Panc1 (cell line): ENCODE data around the gene GPC1. TPM values are rescaled to one million over a fixed set of nuclear protein-coding genes. Genes with fewer than 3 reads are reported as not detected.
A peak's percentile ranks its signal among the peaks of the same experiment; 100 is the strongest.

Experiments
- ATAC-seq: fragments of 200-7000 bp; cut with Tn5 transposase; 2 replicates; pipeline ENCODE4 v1.9.1; 2020; ENCODE audit warnings: mild to moderate bottlenecking, moderate library complexity
- BruUV-seq: library from RNA; stranded (reverse); fragments of 400-500 nt; replicated peaks from 2 replicates; lab custom pipeline; 2021; lab: Mats Ljungman, UMichigan
- CTCF ChIA-PET: fragments of 300-600 bp; sonication (Branson Sonifier 250); formaldehyde crosslinking; loops from one replicate; lab custom pipeline; 2022; ENCODE audit warnings: antibody characterized with exemption; lab: Charles Lee
- POLR2A ChIA-PET: fragments of 300-600 bp; sonication (Branson Sonifier 250); formaldehyde crosslinking; loops from one replicate; lab custom pipeline; 2022; ENCODE audit warnings: antibody characterized with exemption; lab: Charles Lee
- DNase-seq: peaks from one replicate; pipeline ENCODE4 v3.0.0-alpha.2; 2010; ENCODE audit warnings: low read depth, low spot score
- H3K27ac ChIP-seq: 2 replicates; pipeline ENCODE4 v1.5.1; 2011; ENCODE audit warnings: mild to moderate bottlenecking, low read length, inconsistent platforms
- H3K27me3 ChIP-seq: fragments of 200-500 bp; sonication (Bioruptor generic); 2 replicates; pipeline ENCODE4 v1.6.0; 2014; ENCODE audit warnings: low read length, inconsistent platforms; ENCODE audit not compliant: control insufficient read depth, insufficient read depth
- H3K36me3 ChIP-seq: fragments of 200-500 bp; sonication (Bioruptor generic); 2 replicates; pipeline ENCODE4 v1.5.1; 2014; ENCODE audit warnings: inconsistent platforms, mild to moderate bottlenecking, low read length, moderate library complexity; ENCODE audit not compliant: control insufficient read depth, insufficient read depth
- H3K4me1 ChIP-seq: 2 replicates; pipeline ENCODE4 v1.5.1; 2011; ENCODE audit warnings: inconsistent platforms, mild to moderate bottlenecking, low read length, moderate library complexity; ENCODE audit not compliant: control insufficient read depth, insufficient read depth
- H3K4me3 ChIP-seq, 2 experiments: 2 replicates each; pipeline ENCODE4 v1.5.1; 2011 to 2012; ENCODE audit warnings: low read depth in 2 of 2, low read length in 2 of 2, mild to moderate bottlenecking in 2 of 2, inconsistent platforms in 1 of 2, moderate library complexity in 1 of 2
- H3K9me3 ChIP-seq: fragments of 200-500 bp; sonication (Bioruptor generic); 2 replicates; pipeline ENCODE4 v1.5.1; 2014; ENCODE audit warnings: low read depth, mild to moderate bottlenecking, inconsistent platforms, low read length, moderate library complexity; ENCODE audit not compliant: control insufficient read depth, insufficient read depth
- POLR2AphosphoS5 ChIP-seq: IDR thresholded peaks from 2 replicates; pipeline ENCODE4 v1.6.1; 2012; ENCODE audit warnings: mild to moderate bottlenecking, low read depth, low read length, moderate library complexity
- SIN3A ChIP-seq: IDR thresholded peaks from 2 replicates; pipeline ENCODE4 v1.6.1; 2012; ENCODE audit warnings: low read depth, mild to moderate bottlenecking, low read length, moderate library complexity, borderline replicate concordance; ENCODE audit not compliant: insufficient read depth
- TCF7L2 ChIP-seq: IDR thresholded peaks from 2 replicates; pipeline ENCODE4 v1.6.1; 2011; ENCODE audit warnings: mild to moderate bottlenecking, low read depth, low read length, inconsistent platforms
- in situ Hi-C: cut with HindIII; loops from 2 replicates; pipeline ENCODE4 v1.10.0; 2016; ENCODE audit warnings: low sequenced_read_pairs, low pct_unique_long_range_greater_than_20kb
- intact Hi-C: fragments of 100-400 bp; cut with micrococcal nuclease; formaldehyde crosslinking; loops from one replicate; pipeline ENCODE4 v1.10.0; 2022; ENCODE audit not compliant: unreplicated experiment
- total RNA-seq: library from RNA; stranded (reverse); gene quantifications from one replicate; pipeline ENCODE4 v1.2.1, GENCODE V29; 2021; ENCODE audit not compliant: unreplicated experiment
- TF ChIP-seq, protein P1 (sequence below): fragments of 450-650 bp; IDR thresholded peaks from 2 replicates; pipeline ENCODE4 v1.5.1; 2017; ENCODE audit warnings: mild to moderate bottlenecking
- TF ChIP-seq, protein P2 (sequence below), 2 experiments: IDR thresholded peaks; 2 replicates each; pipeline ENCODE4 v1.6.1; 2011 to 2012; ENCODE audit warnings: low read depth in 2 of 2, control low read depth in 1 of 2, low read length in 1 of 2, mild to moderate bottlenecking in 1 of 2, moderate library complexity in 1 of 2; ENCODE audit not compliant: insufficient read depth in 1 of 2

Gene GPC1
- total RNA-seq, 1 experiment from 2014 or later: 88.7 TPM

DNA sequence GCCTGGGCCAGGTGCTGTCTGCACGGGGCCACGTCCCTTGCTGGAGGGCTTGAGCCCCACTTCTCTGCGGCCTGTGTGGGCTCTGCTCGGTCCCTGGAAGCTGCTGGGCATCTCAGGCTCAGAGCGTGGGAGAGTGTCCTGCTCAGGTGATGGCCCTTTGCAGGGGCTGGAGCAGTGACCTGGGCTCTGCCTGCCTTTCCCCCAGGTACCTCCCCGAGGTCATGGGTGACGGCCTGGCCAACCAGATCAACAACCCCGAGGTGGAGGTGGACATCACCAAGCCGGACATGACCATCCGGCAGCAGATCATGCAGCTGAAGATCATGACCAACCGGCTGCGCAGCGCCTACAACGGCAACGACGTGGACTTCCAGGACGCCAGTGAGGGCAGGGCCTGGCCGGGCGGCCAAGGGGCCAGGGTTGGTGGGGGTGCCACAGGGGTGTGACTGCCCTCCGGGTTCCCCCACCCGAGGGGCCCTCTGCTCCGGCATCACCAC, 29.9 kb downstream of the GPC1 start:
- in situ Hi-C loops: no loop called here
- TF ChIP-seq, protein P1, sequence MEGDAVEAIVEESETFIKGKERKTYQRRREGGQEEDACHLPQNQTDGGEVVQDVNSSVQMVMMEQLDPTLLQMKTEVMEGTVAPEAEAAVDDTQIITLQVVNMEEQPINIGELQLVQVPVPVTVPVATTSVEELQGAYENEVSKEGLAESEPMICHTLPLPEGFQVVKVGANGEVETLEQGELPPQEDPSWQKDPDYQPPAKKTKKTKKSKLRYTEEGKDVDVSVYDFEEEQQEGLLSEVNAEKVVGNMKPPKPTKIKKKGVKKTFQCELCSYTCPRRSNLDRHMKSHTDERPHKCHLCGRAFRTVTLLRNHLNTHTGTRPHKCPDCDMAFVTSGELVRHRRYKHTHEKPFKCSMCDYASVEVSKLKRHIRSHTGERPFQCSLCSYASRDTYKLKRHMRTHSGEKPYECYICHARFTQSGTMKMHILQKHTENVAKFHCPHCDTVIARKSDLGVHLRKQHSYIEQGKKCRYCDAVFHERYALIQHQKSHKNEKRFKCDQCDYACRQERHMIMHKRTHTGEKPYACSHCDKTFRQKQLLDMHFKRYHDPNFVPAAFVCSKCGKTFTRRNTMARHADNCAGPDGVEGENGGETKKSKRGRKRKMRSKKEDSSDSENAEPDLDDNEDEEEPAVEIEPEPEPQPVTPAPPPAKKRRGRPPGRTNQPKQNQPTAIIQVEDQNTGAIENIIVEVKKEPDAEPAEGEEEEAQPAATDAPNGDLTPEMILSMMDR: no peak
- TF ChIP-seq SIN3A (no peak), POLR2AphosphoS5 (no peak), TCF7L2 (no peak)
- TF ChIP-seq, protein P2, sequence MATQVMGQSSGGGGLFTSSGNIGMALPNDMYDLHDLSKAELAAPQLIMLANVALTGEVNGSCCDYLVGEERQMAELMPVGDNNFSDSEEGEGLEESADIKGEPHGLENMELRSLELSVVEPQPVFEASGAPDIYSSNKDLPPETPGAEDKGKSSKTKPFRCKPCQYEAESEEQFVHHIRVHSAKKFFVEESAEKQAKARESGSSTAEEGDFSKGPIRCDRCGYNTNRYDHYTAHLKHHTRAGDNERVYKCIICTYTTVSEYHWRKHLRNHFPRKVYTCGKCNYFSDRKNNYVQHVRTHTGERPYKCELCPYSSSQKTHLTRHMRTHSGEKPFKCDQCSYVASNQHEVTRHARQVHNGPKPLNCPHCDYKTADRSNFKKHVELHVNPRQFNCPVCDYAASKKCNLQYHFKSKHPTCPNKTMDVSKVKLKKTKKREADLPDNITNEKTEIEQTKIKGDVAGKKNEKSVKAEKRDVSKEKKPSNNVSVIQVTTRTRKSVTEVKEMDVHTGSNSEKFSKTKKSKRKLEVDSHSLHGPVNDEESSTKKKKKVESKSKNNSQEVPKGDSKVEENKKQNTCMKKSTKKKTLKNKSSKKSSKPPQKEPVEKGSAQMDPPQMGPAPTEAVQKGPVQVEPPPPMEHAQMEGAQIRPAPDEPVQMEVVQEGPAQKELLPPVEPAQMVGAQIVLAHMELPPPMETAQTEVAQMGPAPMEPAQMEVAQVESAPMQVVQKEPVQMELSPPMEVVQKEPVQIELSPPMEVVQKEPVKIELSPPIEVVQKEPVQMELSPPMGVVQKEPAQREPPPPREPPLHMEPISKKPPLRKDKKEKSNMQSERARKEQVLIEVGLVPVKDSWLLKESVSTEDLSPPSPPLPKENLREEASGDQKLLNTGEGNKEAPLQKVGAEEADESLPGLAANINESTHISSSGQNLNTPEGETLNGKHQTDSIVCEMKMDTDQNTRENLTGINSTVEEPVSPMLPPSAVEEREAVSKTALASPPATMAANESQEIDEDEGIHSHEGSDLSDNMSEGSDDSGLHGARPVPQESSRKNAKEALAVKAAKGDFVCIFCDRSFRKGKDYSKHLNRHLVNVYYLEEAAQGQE (IDR thresholded peaks at IDR 0.05; ENCODE audit: insufficient read depth in 1 of 2, low read depth in 2 of 2, low read length in 1 of 2): no peak
- BruUV-seq: no TSS peak
- Histone ChIP-seq H3K4me1 (no peaks in the 10 kb centered on the region), H3K27me3 (no peaks in the 10 kb centered on the region), H3K27ac (no peak overlapping the region), H3K36me3 (no peaks in the 10 kb centered on the region; the same call in 1 of the 2 replicates), H3K9me3 (no peaks in the 10 kb centered on the region), H3K4me3 (no peak overlapping the region)
- ATAC-seq (no peak), DNase-seq (no peak)
- CTCF ChIA-PET: no interaction called here
- POLR2A ChIA-PET: no interaction called here
- intact Hi-C loops: no loop called here

DNA sequence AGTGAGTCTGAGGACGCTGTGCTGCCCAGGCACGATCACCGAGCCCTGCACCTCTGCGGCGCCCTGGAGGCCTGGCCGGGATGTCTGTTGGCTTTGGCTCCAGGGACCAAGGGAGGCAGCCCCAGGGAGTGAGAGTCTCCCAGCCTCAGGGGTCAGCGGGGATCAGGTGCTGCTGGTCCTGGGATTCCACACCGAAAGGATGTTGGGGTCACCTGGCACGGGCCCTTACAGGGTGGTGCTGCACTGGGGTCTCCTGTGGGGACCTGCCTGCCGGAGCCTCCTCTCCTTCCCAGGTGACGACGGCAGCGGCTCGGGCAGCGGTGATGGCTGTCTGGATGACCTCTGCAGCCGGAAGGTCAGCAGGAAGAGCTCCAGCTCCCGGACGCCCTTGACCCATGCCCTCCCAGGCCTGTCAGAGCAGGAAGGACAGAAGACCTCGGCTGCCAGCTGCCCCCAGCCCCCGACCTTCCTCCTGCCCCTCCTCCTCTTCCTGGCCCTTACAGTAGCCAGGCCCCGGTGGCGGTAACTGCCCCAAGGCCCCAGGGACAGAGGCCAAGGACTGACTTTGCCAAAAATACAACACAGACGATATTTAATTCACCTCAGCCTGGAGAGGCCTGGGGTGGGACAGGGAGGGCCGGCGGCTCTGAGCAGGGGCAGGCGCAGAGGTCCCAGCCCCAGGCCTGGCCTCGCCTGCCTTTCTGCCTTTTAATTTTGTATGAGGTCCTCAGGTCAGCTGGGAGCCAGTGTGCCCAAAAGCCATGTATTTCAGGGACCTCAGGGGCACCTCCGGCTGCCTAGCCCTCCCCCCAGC, 30.5 kb downstream of the GPC1 start:
- Histone ChIP-seq H3K27ac (no peak overlapping the region), H3K27me3 (no peaks in the 10 kb centered on the region), H3K4me1 (no peaks in the 10 kb centered on the region), H3K9me3 (no peaks in the 10 kb centered on the region), H3K4me3 (no peak overlapping the region), H3K36me3 (no peaks in the 10 kb centered on the region; the same call in 1 of the 2 replicates)
- in situ Hi-C loops (no loop called here), intact Hi-C loops (no loop called here)
- no peak for DNase-seq
- ATAC-seq: no peak
- ChIA-PET POLR2A (no interaction called here), CTCF (no interaction called here)
- TSS peak; percentile 68 for BruUV-seq
- TF ChIP-seq, protein P1: no peak
- TF ChIP-seq, protein P2 (IDR thresholded peaks at IDR 0.05; ENCODE audit: insufficient read depth in 1 of 2, low read depth in 2 of 2, low read length in 1 of 2): no peak
- no peak for TF ChIP-seq POLR2AphosphoS5
- TF ChIP-seq SIN3A: no peak
- TF ChIP-seq TCF7L2: no peak
